IPS-NIHi7 (cell line): ENCODE data around the gene ZMIZ1.

Source experiments
- DNase-seq: peaks from one replicate; pipeline ENCODE4 v3.0.0; 2012; ENCODE audit warnings: mixed read lengths; ENCODE audit errors: extremely low spot score

The ZMIZ1 gene

DNA sequence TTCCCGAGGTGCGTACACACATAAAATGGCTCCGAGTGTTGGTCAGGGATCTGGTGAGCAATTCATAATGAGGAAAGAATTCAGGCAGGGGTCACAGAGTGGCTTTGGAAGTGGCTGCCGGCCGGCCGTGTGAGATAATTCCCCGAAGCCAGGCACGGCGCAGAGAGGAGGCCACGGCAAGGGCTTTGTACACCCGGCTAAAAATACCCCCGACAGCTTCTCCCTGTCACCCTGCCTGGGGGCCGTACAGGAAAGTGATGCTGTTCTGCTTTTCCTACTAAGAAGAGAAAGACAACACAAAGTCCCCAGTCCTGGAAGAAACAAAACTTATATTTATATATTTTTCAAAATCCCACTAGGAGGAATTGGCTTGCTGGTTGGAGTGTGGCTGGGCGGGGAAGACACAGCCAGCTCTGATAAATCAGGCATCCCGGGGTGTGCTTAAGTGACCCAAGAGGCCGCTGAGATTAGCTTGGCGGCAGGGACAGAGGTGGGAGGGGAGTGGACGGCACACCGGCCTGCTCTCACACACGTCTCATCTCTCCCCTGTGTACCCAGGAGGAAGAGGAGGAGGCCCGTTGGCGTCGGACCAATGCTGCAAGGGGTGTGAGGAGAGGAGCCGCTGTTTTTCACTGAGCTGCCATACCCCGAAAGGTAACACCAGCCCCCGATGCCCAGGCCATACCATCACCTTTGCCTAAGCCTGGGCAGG lies 70.5 kb downstream of the ZMIZ1 start:
- no peak for DNase-seq

DNA sequence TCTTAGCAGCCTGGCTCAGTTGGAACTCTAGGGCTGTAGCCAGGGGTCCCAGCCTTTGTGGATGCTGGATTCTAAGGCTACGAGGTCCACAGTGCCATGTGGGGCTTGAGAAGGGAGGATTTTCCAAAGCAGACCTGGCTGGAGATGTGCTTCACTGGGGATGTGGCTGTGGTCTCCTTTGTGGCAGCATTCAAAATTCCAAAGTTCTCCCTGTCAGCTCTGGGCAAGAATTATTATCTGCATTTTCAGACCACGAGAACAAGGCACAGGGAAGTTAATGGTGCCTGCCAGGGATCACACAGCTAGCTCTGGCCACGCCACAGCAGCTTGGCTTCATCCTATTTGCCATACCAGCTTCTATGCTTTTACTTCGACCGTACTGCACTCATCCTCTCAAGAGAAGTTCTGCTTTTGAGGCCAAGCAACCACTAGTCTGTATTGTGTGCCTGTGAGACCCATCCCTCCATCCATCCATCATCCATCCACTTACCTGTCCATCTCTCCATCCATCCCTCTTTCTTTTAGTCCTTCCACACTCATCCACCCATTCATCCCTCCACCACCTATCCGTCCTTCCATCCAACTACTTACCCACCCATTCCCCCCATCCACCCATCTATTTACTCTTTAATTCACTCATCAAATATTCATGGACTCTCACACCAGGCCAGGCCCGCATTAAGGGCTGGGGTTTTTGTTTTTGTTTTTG lies 71.5 kb downstream of the ZMIZ1 start:
- no peak for DNase-seq

DNA sequence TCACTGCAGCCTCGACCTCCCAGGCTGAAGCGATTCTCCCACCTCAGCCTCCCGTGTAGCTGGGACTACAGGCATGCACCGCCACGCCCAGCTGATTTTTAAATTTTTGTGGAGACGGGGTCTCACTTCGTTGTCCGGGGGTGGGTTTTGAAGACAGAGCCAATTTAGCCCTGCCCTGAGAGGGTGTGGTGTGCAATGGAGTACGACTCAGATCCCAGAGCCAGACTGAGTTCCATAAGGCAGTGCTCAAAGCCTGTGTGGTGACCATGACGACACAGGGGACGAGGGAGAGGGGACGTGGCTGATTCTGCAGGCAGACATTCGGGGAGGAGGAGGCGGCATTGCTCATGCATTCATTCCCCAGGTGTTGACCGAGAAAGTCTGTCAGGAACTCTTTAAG lies 72.1 kb downstream of the ZMIZ1 start:
- no peak for DNase-seq

DNA sequence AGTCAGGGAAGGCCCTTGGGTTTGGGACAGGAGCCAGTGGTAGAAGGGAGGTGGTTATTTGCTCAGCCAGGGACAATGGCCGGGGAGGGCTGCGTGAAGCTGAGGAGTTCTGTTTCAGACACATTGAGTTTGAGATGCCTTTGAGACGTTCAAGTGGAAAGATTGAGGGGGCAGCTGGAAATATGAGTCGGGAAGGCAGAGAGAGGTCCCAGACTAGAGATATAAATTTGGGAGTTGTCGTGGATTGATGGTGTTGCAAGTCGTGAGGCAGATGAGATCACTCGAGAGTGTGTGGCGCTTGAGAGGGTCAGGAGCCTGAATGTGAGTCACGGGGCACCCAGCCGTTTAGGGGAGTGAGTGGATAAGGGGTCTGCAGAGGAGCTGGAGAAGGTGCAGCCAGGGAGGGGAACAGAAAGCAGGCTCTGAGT lies 73.3 kb downstream of the ZMIZ1 start:
- no peak for DNase-seq

DNA sequence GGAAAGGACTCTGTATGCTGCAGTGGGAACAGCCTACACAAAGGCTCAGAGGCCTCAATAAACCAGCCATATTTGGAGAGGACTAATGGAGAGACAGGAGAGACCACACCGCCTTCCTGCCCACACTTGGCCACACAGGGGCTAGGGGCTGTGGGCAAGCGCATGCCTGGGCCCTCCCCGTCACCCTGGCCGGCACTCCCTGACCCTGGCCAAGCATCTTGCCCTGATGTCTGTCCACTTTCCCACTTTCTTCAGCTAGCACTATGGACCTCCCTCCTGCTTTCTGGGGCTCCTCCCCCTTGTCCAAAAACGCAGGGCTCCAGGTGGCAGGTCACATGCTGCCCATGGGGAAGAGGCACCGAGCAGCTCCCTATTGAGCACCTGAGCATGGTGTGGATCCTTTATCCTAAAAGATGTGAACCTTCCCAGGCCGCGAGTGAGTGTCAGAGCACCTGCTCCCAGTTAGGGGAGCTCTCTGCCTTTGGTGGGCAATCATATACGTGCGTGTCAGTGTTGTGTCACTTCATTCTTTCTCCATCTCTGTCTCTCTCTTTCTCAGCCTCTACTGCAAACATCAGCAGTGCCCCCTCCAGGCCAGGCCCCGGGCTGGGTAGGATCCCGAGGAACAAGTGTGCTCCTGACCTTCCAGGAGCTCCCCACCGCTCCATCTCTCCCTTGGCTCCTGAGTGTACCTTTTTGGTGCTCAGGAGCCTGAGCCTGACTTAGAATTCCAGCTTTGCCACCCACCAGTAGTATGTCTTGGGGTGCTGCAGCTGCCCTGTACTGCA lies 74.0 kb downstream of the ZMIZ1 start:
- no peak for DNase-seq

DNA sequence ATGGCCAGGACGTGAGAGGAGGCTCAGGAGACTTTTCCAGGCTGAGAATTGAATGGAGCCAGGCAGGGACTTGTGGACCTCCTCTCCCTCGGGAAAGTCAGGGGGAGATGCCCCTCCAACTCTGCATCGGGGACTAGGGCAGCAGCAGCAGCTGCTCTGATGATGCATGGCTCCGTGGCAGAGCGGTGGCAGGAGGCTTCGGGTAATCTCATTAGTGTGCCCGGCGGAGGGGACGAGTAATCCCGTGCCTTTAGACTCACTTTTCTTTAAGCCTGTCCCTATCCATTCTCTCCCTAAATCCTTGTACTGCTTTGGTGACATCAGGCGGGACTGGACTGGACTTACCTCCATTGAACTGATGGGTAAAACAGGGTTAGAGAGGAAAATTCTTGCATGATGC lies 75.1 kb downstream of the ZMIZ1 start:
- DNase-seq = no peak

DNA sequence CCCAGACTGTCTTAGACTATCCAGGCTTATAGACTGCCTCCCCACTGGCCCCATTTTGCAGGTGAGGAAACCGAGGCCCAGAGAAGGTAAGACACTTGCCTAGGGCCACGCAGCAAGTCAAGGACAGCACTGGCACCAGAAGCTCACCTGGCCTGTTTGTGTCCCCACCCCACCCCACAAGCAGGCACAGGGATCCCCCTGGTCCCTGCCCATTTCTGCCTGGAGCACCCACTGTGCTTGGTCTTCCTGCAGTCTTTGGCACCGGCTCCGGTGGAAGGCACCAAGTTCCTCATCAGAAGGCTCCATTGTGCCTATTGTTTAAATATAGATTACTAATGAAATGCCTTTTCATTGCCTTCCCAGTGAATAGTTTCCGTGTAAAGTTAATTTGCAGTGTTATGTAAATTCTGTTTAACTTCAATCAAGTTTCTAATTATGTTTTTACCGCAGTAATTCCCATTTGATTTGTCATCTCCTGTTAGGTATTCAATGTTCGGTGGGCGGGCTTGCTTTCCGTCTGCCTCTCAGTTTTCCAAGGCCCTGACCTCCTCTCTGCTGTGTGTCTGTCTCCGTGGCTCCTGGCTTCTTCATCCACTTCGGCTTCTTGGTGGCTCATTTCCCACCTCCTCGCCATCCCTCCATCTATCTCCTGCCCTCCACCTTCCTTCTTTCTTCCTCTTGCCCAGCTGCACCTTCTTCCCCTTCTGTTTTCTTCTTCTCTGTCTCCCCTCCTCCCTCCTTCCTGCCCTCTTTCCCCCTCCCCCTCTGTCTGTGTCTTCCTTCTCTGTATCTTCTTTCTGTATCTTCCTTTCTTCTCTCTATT lies 75.8 kb downstream of the ZMIZ1 start:
- DNase-seq = no peak

DNA sequence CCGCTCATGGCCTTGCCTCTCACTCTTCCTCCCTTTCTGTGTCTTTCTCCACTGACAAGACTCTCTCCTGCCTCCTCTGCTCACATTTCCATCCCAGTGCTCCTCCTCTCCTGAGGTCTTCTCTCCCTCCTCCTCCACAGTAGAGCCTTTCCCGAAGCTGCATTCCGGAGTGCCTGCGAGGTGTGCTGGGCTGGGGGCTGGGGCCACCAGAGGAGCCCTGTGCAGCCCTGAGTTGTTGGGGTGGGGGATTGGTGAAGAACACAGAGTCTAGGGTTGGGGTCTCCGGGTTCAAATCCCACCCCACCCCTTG lies 76.4 kb downstream of the ZMIZ1 start:
- DNase-seq = no peak

DNA sequence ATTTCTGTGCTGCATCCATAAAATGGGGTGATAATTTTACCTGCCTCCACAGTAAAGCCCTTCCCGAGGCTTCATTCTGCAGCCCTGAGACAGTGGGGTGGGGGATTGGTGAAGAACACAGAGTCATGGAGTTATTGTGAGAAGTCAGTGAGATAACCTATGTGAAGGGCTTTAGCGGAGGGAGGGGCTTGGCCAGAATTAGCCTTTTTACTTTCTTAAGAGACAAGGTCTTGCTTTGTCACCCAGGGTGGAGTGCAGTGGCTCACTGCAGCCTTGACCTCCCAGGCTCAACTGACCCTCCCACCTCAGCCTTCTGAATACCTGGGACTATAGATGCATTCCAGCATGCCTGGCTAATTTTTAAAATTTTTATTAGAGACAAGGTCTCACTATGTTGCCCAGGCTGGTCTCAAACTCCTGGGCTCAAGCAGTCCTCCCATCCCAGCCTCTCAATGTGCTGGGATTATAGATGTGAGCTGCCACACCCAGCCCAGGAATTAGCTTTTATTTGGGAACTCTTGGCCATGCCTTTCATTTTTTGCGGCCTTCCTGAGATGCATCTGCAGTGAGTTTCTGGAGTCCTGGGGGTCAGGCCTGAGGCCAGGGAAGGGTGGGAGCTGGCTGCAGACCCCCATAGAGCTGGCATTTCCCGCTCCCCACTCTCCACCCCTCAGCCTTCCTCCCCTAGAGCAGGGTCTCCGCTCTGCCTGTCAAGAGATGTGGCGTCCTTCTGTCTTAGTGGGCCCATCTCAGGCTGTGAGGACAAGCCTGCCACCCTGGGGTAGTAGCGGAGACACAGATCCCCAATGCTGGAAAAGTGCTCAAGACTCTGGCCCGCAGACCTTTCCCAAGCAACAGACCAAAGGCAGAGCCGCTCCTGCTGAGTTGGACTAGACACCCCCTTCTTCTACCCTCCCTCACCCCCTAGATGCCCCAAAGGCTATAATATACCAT lies 77.0 kb downstream of the ZMIZ1 start:
- DNase-seq = no peak

DNA sequence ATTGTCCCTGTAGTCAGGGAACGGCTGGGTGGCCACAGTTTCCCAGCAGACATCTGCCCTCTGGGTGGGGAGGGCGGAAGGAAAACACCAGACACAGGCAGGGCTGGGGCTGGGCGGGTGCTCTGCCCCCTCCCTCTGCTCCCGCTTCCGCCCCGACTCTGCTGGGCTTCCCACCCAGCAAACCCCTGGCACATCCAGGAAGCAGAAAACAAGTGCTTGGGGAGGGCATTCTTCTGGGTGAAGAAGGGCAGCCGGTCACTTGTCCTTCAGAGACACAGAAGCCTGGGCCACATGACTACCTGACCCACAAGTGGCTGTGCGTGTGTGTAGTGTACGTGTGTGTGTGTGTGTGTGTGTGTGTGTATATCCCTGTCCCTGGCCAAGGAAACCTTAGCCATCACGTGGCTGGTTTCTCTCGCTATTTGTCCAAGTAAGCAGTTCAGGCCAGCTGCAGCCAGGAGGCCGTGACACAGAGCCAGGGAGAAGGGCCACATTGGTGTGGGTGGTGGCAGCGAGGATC lies 77.9 kb downstream of the ZMIZ1 start:
- no peak for DNase-seq

DNA sequence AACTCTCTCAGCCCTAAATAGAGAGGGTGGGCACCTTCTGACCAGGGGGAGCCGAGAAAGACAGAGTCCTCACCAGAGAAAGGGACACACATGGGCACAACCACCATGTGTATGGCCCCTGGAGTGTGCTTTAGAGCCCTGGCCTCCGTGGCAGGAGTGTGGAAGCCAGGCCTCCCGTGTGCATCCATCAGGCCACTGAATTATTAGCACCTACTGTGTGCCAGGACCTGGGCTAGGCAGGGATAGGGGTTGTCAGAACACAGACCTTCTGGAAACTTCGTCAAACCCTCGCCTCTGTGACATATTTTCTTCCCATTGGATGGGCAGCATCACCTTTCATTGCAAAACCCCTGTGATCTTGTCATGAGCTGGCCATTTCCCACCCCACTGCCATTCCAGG lies 78.5 kb downstream of the ZMIZ1 start:
- no peak for DNase-seq

DNA sequence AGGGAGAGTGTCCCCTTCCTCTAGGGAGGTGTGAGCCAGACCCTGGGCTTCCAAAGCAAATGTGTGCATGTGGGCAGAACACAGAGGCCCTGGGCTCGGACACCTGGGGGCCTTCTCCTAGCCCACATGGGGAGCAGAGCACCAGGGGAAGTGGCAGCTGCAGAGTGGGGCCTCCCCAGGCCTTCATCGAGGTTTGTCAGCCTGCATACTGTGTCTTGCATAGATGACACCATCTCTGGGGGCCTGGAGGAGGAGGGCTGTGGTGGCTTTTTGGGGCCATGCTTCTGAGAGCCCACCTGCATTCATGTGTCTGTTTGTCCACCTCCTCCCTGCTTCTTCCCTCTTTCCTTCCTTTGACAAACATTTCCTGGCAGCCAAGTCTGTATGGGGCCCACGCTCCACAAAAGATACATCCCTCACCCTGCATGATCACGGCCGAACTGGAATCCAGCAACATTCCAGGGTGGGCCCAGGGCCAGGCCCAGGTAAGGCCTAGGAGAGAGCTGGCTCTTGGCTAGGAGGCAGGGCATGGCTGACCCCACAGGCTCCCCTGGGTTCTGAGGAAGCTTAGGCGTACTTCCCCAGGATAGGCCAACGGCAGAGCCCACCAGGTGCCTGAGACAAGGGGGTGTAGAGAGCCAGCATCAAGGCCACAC lies 79.2 kb downstream of the ZMIZ1 start:
- no peak for DNase-seq

DNA sequence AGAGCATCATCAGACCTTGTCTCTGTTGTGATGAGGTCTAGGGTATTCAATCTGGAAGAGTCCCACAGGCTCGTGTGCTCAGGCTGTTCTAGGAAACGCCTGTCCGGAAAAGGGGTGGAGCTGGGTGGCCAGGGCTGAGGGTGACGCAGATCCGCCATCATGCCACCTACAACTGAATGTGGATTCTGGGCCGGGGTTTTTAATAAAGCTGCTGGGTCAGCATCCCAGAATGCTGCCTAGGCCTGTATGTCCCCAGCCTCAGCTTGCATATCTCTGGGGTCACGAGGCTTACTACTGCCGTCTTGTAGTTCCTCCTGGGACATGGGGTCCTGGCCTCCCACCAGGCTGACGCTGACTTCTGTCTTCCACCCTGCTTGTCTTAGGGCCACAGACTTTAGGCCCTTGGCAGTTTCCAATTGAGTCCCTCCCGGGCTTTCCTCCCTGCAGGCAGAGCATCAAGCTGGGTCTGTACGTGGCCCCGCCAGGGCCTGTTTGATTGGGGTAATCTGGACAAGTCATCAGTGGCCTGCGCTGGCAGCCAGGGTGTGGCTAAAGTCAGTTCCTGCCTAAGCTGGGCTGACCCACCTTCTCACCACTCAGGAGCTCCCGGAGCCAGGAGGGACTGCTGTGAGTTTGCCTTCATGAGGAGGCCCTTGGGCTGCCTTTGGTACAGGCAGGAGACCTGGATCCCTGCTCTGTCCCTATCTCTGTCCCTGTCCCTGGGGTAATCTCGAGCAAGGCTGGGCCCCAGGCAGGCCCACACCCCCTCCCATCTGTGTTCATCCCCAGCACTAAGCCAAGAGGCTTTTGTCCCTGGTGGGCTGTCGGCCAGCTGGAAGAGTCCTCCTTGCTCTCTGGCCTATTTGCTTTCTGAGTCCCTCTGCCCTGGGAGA lies 79.9 kb downstream of the ZMIZ1 start:
- no peak for DNase-seq

DNA sequence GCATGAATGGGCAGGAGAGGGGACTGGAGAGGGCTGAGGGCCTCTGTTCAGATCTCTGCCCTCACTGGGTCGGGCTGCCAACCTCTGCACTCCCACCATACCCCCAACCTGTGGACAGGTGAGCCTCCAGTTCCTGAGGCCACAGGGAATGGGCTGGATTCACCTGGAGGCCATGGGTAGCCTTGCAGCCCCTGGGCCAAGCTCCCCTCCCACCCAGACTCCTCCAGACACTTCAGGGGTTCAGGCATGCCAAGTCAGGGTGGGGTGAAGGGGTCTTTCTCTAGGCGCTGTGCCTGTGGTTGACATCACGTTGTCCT lies 80.5 kb downstream of the ZMIZ1 start:
- no peak for DNase-seq

DNA sequence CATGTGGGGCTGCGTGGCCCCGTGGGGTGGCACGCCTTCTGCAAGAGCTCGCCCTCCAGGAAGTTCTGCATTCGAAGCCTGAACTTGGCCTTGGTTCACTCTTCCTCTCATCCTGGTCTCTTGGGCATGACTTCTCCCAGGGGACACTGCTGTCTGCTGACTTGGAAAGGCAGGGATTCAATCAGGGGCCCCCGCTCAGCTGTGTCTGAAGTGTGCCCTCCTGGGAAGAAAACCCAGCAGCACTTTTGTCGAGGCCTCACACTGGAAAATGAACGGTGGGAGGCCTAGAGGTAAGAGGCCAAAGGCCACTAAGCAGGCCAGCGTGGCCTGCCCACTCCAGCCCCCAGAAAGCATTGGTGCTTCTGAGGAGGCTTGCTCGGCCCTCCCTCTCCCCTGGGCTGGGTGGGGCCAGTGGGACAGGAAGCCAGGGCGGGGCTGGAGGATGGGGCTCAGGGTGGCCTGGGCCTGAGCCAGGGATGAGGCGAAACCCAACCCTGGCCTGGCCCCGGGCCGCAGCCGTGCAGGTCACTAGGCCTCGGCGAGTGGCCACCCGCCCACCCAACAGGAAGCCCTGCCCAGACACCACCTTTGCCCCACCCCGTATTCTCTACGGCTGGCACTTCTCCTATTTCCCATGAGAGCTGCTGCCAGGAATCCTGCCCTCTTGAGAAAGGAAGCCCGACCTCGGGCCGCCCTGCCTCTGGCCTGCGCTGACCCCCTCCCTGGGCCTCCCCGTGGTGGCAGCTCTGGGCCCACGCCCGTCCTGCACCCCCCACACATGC lies 81.1 kb downstream of the ZMIZ1 start:
- DNase-seq = peak; percentile 45

DNA sequence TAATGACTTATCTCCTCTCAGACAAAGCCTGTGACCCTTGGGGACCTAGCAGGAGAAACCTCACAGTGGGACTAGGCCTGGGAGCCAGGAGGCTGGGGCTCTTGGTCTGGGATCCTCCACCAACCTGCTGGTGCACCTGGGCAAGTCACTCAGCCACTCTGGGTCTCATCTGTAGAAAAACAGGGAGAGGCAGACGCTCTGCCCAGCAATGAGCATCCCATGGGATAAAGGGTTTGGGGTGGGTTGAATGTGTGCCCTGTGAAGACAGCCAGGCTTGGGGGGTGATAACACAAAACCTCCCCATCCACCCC lies 81.6 kb downstream of the ZMIZ1 start:
- no peak for DNase-seq

DNA sequence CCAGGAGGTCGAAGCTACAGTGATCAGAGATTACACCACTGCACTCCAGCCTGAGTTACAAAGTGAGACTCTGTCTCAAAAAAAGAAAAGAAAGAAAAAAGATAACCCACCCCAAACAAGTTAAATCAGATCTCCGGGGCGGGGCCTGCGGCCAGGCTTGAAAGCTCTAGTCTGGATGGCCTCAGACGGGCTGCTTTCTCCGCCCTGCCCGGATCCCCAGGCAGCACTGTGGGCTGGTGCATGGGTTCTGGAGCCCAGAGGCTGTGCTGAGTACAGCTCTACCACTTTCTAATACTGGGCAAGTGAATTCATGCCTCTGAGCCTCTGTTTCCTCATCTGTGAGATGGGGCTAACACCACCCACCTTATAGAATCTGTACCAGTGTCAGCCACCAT lies 83.7 kb downstream of the ZMIZ1 start:
- DNase-seq = no peak

DNA sequence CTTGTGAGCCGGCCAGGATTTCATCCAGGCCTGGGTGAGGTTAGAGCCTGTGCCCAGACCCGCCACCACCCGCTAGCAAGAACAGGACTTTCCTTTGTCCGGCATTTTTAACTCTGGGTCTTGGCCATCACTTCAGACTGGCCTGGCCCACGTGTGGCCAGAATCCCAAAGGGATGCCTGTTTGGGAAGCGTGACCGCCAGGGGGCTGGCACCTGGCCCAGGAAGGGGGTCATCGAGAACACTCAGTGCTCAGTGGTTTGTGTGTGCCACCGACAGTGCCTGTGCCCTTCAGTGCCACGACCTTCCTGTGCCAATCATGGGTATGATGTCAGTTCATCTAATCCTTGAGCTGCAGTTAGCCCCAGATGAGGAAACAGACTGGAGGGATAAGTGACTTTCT lies 85.0 kb downstream of the ZMIZ1 start:
- DNase-seq = no peak
